Astrocyte (in vitro differentiated cells and primary cell): Measurements from ENCODE around the gene MED9. TPM values are rescaled to one million over a fixed set of nuclear protein-coding genes. Genes with fewer than 3 reads are reported as not detected.

Source experiments
- DNase-seq: peaks from one replicate; pipeline ENCODE4 v3.0.0-alpha.2; 2010; ENCODE audit warnings: low read depth
- FAIRE-seq: peaks from 2 replicates; lab custom pipeline; 2011; peaks lifted over from hg19 to GRCh38; lab: Jason Lieb, UNC
- H2AFZ ChIP-seq: 2 replicates; pipeline ENCODE4 v1.6.0; 2012; ENCODE audit warnings: low read depth, low read length, inconsistent platforms
- H3K27ac ChIP-seq: 2 replicates; pipeline ENCODE4 v1.5.1; 2011; ENCODE audit warnings: low read depth, low read length, inconsistent platforms
- H3K27me3 ChIP-seq: 2 replicates; pipeline ENCODE4 v1.6.0; 2011; ENCODE audit warnings: low read length, inconsistent platforms; ENCODE audit not compliant: insufficient read depth
- H3K36me3 ChIP-seq: 2 replicates; pipeline ENCODE4 v1.5.1; 2011; ENCODE audit warnings: low read length, inconsistent platforms; ENCODE audit not compliant: insufficient read depth
- H3K4me1 ChIP-seq: 2 replicates; pipeline ENCODE4 v1.5.1; 2011; ENCODE audit warnings: low read length, inconsistent platforms; ENCODE audit not compliant: insufficient read depth
- H3K4me2 ChIP-seq: 2 replicates; pipeline ENCODE4 v1.6.0; 2012; ENCODE audit warnings: low read length, inconsistent platforms
- H3K4me3 ChIP-seq: 2 replicates; pipeline ENCODE4 v1.5.1; 2011; ENCODE audit warnings: low read depth, mild to moderate bottlenecking, low read length, inconsistent platforms; ENCODE audit not compliant: insufficient read depth
- H3K79me2 ChIP-seq: 2 replicates; pipeline ENCODE4 v1.6.0; 2012; ENCODE audit warnings: mild to moderate bottlenecking, low read length, inconsistent platforms; ENCODE audit not compliant: insufficient read depth
- H3K9ac ChIP-seq: 2 replicates; pipeline ENCODE4 v1.6.0; 2012; ENCODE audit warnings: mild to moderate bottlenecking, low read length, inconsistent platforms
- H3K9me3 ChIP-seq: 2 replicates; pipeline ENCODE4 v1.5.1; 2012; ENCODE audit warnings: low read depth, mild to moderate bottlenecking, low read length, inconsistent platforms; ENCODE audit not compliant: insufficient read depth
- H4K20me1 ChIP-seq: 2 replicates; pipeline ENCODE4 v1.6.0; 2012; ENCODE audit warnings: low read length, inconsistent platforms; ENCODE audit not compliant: insufficient read depth
- H3K27ac Mint-ChIP-seq: one replicate; pipeline ENCODE4 v1.8.0; 2021; ENCODE audit warnings: mild to moderate bottlenecking, mixed read lengths; ENCODE audit not compliant: unreplicated experiment
- H3K27me3 Mint-ChIP-seq: one replicate; pipeline ENCODE4 v1.8.0; 2021; ENCODE audit warnings: low read depth, mixed read lengths; ENCODE audit not compliant: unreplicated experiment
- H3K36me3 Mint-ChIP-seq: one replicate; pipeline ENCODE4 v1.8.0; 2021; ENCODE audit warnings: low read depth, mixed read lengths; ENCODE audit not compliant: unreplicated experiment
- H3K4me1 Mint-ChIP-seq: one replicate; pipeline ENCODE4 v1.8.0; 2021; ENCODE audit warnings: low read depth, mixed read lengths; ENCODE audit not compliant: unreplicated experiment
- H3K4me3 Mint-ChIP-seq: one replicate; pipeline ENCODE4 v1.8.0; 2021; ENCODE audit warnings: mild to moderate bottlenecking, moderate library complexity, mixed read lengths; ENCODE audit not compliant: unreplicated experiment
- H3K9me3 Mint-ChIP-seq: one replicate; pipeline ENCODE4 v1.8.0; 2021; ENCODE audit warnings: mild to moderate bottlenecking, mixed read lengths; ENCODE audit not compliant: unreplicated experiment
- CTCF ChIP-seq: IDR thresholded peaks from 2 replicates; pipeline ENCODE4 v1.5.1; 2011; ENCODE audit warnings: low read depth, mild to moderate bottlenecking, inconsistent platforms, low read length, moderate library complexity; ENCODE audit not compliant: insufficient read depth
- EZH2 ChIP-seq: IDR thresholded peaks from 2 replicates; pipeline ENCODE4 v1.6.1; 2012; ENCODE audit warnings: mild to moderate bottlenecking, low read length, inconsistent platforms; ENCODE audit not compliant: insufficient read depth
- total RNA-seq: library from RNA; stranded (reverse); gene quantifications from 2 replicates; pipeline ENCODE4 v1.2.1, GENCODE V29; 2021

Gene MED9
- total RNA-seq, 1 donor from 2014 or later = 9.4 TPM

DNA sequence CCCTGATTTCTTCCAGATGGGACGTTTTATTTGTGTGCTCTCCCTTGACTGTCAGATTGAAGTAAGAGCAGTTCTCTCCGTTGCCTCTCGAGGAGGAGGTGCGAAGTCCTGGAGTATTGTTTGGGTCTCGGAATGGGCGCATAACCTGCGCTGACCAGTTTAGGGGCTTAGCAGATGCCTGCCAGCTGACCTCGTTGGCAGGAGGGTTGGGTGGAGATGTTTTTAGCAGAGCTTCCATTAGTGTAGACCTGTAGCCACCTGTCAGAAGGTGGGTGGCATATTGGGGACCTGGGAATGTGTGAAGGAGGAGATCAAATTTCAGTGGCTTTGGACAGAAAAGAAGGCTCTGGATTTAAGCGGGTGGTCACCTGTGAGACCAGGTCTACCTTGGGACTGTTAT lies 15.8 kb downstream of the MED9 start:
- H4K20me1 ChIP-seq = peaks cover 55% of the 10 kb centered on the region
- DNase-seq (no peak), FAIRE-seq (no peak)
- peaks cover 3% of the 10 kb centered on the region for H3K4me1 Mint-ChIP-seq
- no peak overlapping the region for H3K4me2 ChIP-seq
- TF ChIP-seq CTCF (no peak), EZH2 (no peak)
- H3K9me3 ChIP-seq = no peaks in the 10 kb centered on the region
- peaks cover 19% of the 10 kb centered on the region for H3K4me1 ChIP-seq
- no peak overlapping the region for H3K9ac ChIP-seq
- no peak overlapping the region for H3K27ac ChIP-seq
- peaks cover 9% of the 10 kb centered on the region for H3K79me2 ChIP-seq
- no peak overlapping the region for H3K27ac Mint-ChIP-seq
- no peak overlapping the region for H3K4me3 Mint-ChIP-seq
- no peak overlapping the region for H2AFZ ChIP-seq
- H3K27me3 Mint-ChIP-seq = peaks cover 11% of the 10 kb centered on the region
- peaks cover 4% of the 10 kb centered on the region for H3K36me3 ChIP-seq
- H3K4me3 ChIP-seq = no peak overlapping the region
- peaks cover 3% of the 10 kb centered on the region for H3K27me3 ChIP-seq
- no peaks in the 10 kb centered on the region for H3K9me3 Mint-ChIP-seq
- peaks cover 9% of the 10 kb centered on the region for H3K36me3 Mint-ChIP-seq

DNA sequence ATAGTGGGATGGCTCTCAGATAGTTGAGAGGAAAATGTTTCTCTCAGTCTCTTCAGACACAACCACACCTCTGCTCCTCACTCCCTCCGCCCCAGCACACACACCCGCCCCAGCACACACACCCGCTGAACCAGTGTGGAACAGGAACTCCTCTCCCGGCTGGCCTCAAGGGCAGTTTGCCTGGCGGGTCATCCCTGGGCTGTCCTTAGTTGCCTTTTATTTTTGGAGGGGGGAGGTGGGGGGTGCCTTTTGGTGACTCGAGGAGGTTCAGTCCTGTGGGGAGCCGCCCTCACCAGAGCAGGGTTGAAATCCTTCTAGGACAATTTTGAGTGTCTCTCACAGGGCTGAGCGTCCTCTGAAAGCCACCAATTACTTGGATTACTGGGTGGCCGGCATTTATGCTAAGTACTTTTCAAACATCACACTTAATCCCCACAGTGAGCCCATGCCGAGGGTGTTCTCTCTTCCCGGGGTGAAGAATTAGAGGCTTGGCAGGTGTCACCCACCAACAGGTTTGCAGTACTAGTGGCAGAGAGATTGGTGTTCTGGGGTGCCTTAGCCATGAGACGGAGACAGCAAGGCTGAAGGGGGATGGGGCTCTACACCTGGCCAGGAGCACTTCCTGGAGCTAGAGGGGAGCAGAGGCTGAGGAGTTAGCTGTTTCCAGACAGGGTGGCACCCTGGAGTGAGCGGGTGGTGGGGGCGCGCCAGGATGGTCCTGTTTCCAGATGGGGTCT lies 16.6 kb downstream of the MED9 start:
- Mint-ChIP-seq H3K27ac (no peak overlapping the region), H3K9me3 (no peaks in the 10 kb centered on the region), H3K36me3 (peaks cover 6% of the 10 kb centered on the region), H3K27me3 (peaks cover 18% of the 10 kb centered on the region), H3K4me1 (peaks cover 3% of the 10 kb centered on the region), H3K4me3 (no peak overlapping the region)
- TF ChIP-seq CTCF = no peak
- no peak for TF ChIP-seq EZH2
- peaks cover 48% of the 10 kb centered on the region for H4K20me1 ChIP-seq
- peaks cover 19% of the 10 kb centered on the region for H3K4me1 ChIP-seq
- FAIRE-seq = no peak
- H3K27me3 ChIP-seq = peaks cover 3% of the 10 kb centered on the region
- no peak overlapping the region for H3K4me3 ChIP-seq
- no peak for DNase-seq
- H3K79me2 ChIP-seq = peaks cover 5% of the 10 kb centered on the region
- no peaks in the 10 kb centered on the region for H3K9me3 ChIP-seq
- H3K4me2 ChIP-seq = no peak overlapping the region
- no peak overlapping the region for H2AFZ ChIP-seq
- H3K9ac ChIP-seq = no peak overlapping the region
- H3K27ac ChIP-seq = no peak overlapping the region
- peaks cover 4% of the 10 kb centered on the region for H3K36me3 ChIP-seq

DNA sequence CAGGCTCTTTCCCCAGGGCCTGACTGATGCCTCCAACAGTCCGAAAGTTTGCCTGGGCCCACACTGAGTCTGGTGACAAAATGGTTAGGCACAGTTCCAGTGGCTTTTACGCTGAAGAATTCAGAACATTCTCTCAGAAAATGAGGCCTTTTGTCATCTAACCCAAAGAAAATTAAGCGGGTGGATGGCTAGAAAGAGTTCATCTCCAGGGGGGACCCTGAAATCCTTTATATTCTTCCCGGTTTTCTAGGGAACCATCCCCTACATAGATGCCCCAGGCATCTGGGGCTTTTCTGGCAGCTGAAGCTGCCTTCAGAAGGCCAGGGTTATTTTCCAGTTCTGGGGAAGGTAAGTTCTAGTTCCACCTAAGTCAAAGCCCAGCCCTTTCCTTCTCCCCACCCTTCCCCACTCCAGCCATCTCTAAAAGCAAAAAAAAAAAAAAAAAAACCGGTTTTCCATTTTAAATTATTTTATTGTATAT lies 17.2 kb downstream of the MED9 start:
- peaks cover 3% of the 10 kb centered on the region for H3K4me1 Mint-ChIP-seq
- Histone ChIP-seq H3K4me1 (peaks cover 19% of the 10 kb centered on the region), H3K27me3 (peaks cover 3% of the 10 kb centered on the region), H3K27ac (no peak overlapping the region), H3K36me3 (peaks cover 4% of the 10 kb centered on the region), H3K79me2 (peaks cover 1% of the 10 kb centered on the region), H3K9ac (no peak overlapping the region), H4K20me1 (peaks cover 44% of the 10 kb centered on the region), H3K4me3 (no peak overlapping the region), H3K4me2 (no peak overlapping the region), H2AFZ (no peak overlapping the region), H3K9me3 (no peaks in the 10 kb centered on the region)
- H3K4me3 Mint-ChIP-seq = no peak overlapping the region
- FAIRE-seq (no peak), DNase-seq (no peak)
- H3K36me3 Mint-ChIP-seq = peaks cover 6% of the 10 kb centered on the region
- no peaks in the 10 kb centered on the region for H3K9me3 Mint-ChIP-seq
- no peak overlapping the region for H3K27ac Mint-ChIP-seq
- TF ChIP-seq CTCF = no peak
- TF ChIP-seq EZH2 = no peak
- peaks cover 24% of the 10 kb centered on the region for H3K27me3 Mint-ChIP-seq
